Measurements from ENCODE around the gene CNFN. TPM values are rescaled to one million over a fixed set of nuclear protein-coding genes. Genes with fewer than 3 reads are reported as not detected.

CNFN gene
- total RNA-seq, 2 experiments from 2014 or later: not detected

DNA sequence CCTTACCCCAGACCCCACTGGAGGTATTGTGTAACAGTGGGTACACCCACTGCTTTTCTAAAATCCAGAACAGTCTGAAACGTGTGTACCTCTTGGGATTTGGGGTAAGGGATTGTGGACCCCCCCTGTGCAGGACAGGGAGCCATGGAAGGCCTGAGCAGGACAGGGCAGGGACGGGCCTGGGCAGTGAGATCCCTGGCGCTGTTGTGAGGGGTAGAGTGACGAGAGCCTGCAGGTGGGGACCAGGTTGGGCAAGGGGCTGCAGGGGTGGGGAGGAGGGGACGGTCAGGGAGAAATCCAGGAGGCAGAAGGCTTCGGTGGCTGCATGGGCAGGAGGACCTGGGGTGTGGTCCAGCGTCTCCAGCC is 28.6 kb downstream of the CNFN start:
- Mint-ChIP-seq H3K4me3 (no peak overlapping the region), H3K4me1 (ENCODE audit: low read depth) (no peaks in the 10 kb centered on the region), H3K27me3 (no peaks in the 10 kb centered on the region), H3K9me3 (no peaks in the 10 kb centered on the region), H3K27ac (no peak overlapping the region), H3K36me3 (ENCODE audit: low read depth) (peaks cover 12% of the 10 kb centered on the region)
- DNase-seq (no peak), ATAC-seq (no peak)
- intact Hi-C loops (cut with micrococcal nuclease): no loop called here
- TF ChIP-seq, protein P1, sequence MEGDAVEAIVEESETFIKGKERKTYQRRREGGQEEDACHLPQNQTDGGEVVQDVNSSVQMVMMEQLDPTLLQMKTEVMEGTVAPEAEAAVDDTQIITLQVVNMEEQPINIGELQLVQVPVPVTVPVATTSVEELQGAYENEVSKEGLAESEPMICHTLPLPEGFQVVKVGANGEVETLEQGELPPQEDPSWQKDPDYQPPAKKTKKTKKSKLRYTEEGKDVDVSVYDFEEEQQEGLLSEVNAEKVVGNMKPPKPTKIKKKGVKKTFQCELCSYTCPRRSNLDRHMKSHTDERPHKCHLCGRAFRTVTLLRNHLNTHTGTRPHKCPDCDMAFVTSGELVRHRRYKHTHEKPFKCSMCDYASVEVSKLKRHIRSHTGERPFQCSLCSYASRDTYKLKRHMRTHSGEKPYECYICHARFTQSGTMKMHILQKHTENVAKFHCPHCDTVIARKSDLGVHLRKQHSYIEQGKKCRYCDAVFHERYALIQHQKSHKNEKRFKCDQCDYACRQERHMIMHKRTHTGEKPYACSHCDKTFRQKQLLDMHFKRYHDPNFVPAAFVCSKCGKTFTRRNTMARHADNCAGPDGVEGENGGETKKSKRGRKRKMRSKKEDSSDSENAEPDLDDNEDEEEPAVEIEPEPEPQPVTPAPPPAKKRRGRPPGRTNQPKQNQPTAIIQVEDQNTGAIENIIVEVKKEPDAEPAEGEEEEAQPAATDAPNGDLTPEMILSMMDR (IDR thresholded peaks at IDR 0.05): no peak
- ChIA-PET CTCF (interaction anchor here (1.0 kb wide), 1 partner anchor 327 kb away, joined by 3 read pairs; no protein-coding TSS in a partner anchor), POLR2A (no interaction called here)

GRCh38 chr19:42360787-42361544 is 29.1 kb downstream of the CNFN start:
- TF ChIP-seq, protein P1 (IDR thresholded peaks at IDR 0.05): no peak
- ChIA-PET CTCF (interaction anchor here (1.0 kb wide), 1 partner anchor 326 kb away, joined by 3 read pairs; no protein-coding TSS in a partner anchor), POLR2A (no interaction called here)
- no peaks in the 10 kb centered on the region for H3K9me3 Mint-ChIP-seq
- no peak overlapping the region for H3K27ac Mint-ChIP-seq
- ATAC-seq (no peak), DNase-seq (no peak)
- no peaks in the 10 kb centered on the region for H3K4me1 Mint-ChIP-seq (ENCODE audit: low read depth)
- intact Hi-C loops (cut with micrococcal nuclease): no loop called here
- no peak overlapping the region for H3K4me3 Mint-ChIP-seq
- H3K27me3 Mint-ChIP-seq: no peaks in the 10 kb centered on the region
- H3K36me3 Mint-ChIP-seq (ENCODE audit: low read depth): peaks cover 12% of the 10 kb centered on the region

GRCh38 chr19:42357290-42357689 is 32.8 kb downstream of the CNFN start:
- no peak for DNase-seq
- ChIA-PET POLR2A (no interaction called here), CTCF (no interaction called here)
- no peaks in the 10 kb centered on the region for H3K4me1 Mint-ChIP-seq (ENCODE audit: low read depth)
- intact Hi-C loops (cut with micrococcal nuclease): no loop called here
- H3K36me3 Mint-ChIP-seq (ENCODE audit: low read depth): no peaks in the 10 kb centered on the region
- no peak for ATAC-seq
- no peaks in the 10 kb centered on the region for H3K9me3 Mint-ChIP-seq
- H3K4me3 Mint-ChIP-seq: no peak overlapping the region
- H3K27ac Mint-ChIP-seq: no peak overlapping the region
- no peaks in the 10 kb centered on the region for H3K27me3 Mint-ChIP-seq
- TF ChIP-seq, protein P1 (IDR thresholded peaks at IDR 0.05): no peak

DNA sequence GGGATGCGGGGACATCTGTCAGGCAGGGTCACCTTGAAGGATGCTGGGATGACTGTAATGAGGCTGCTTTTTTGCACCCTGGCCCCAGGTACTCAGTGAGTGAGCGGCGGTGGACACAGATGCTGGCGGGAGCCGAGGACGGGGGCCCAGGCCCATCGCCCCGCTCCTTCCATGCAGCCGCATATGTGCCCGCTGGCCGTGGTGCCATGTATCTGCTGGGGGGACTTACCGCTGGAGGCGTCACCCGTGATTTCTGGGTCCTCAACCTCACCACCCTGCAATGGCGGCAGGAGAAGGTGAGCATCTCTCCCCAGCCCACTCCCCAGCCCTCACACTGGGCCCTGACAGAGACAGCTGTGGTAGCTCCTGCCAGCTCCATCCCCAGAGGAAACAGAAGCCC is 33.4 kb downstream of the CNFN start:
- no peaks in the 10 kb centered on the region for H3K4me1 Mint-ChIP-seq (ENCODE audit: low read depth)
- ChIA-PET CTCF (no interaction called here), POLR2A (no interaction called here)
- H3K27ac Mint-ChIP-seq: no peak overlapping the region
- DNase-seq (no peak), ATAC-seq (no peak)
- intact Hi-C loops (cut with micrococcal nuclease): no loop called here
- no peaks in the 10 kb centered on the region for H3K27me3 Mint-ChIP-seq
- no peaks in the 10 kb centered on the region for H3K36me3 Mint-ChIP-seq (ENCODE audit: low read depth)
- H3K4me3 Mint-ChIP-seq: no peak overlapping the region
- no peaks in the 10 kb centered on the region for H3K9me3 Mint-ChIP-seq
- TF ChIP-seq, protein P1 (IDR thresholded peaks at IDR 0.05): no peak

GRCh38 chr19:42355896-42356295 is 34.2 kb downstream of the CNFN start:
- DNase-seq (no peak), ATAC-seq (no peak)
- no peaks in the 10 kb centered on the region for H3K27me3 Mint-ChIP-seq
- no peak overlapping the region for H3K4me3 Mint-ChIP-seq
- no peaks in the 10 kb centered on the region for H3K9me3 Mint-ChIP-seq
- intact Hi-C loops (cut with micrococcal nuclease): no loop called here
- H3K27ac Mint-ChIP-seq: no peak overlapping the region
- ChIA-PET POLR2A (no interaction called here), CTCF (no interaction called here)
- no peaks in the 10 kb centered on the region for H3K36me3 Mint-ChIP-seq (ENCODE audit: low read depth)
- H3K4me1 Mint-ChIP-seq (ENCODE audit: low read depth): no peaks in the 10 kb centered on the region
- TF ChIP-seq, protein P1 (IDR thresholded peaks at IDR 0.05): no peak
